Neural crest cell (in vitro differentiated cells): ENCODE data around the gene MAP3K10. TPM values are rescaled to one million over a fixed set of nuclear protein-coding genes. Genes with fewer than 3 reads are reported as not detected.

ENCODE experiments used
- DNase-seq: peaks from one replicate; pipeline ENCODE4 v3.0.0; 2021; ENCODE audit warnings: low read depth, mixed read lengths, low spot score
- H3K27ac Mint-ChIP-seq: one replicate; pipeline ENCODE4 v1.8.0; 2021; ENCODE audit warnings: mild to moderate bottlenecking, mixed read lengths; ENCODE audit not compliant: unreplicated experiment
- H3K27me3 Mint-ChIP-seq: 2 replicates; pipeline ENCODE4 v1.8.0; 2021; ENCODE audit warnings: low read depth, mild to moderate bottlenecking, mixed read lengths
- H3K36me3 Mint-ChIP-seq: 2 replicates; pipeline ENCODE4 v1.8.0; 2021; ENCODE audit warnings: low read depth, mild to moderate bottlenecking, mixed read lengths
- H3K4me1 Mint-ChIP-seq: 2 replicates; pipeline ENCODE4 v1.8.0; 2021; ENCODE audit warnings: mixed read lengths
- H3K4me3 Mint-ChIP-seq: one replicate; pipeline ENCODE4 v1.8.0; 2021; ENCODE audit warnings: mild to moderate bottlenecking, mixed read lengths
- H3K9me3 Mint-ChIP-seq: 2 replicates; pipeline ENCODE4 v1.8.0; 2021; ENCODE audit warnings: mixed read lengths
- total RNA-seq: library from RNA; stranded (reverse); gene quantifications from 2 replicates; pipeline ENCODE4 v1.2.1, GENCODE V29; 2021
- TF ChIP-seq, protein P1 (sequence below): fragments of 200-600 bp; sonication (generic); conservative IDR thresholded peaks from 2 replicates; pipeline ENCODE4 v1.5.0; 2021; ENCODE audit warnings: antibody characterized with exemption, mild to moderate bottlenecking

The MAP3K10 gene
- total RNA-seq, 1 donor from 2014 or later = 34.2 TPM

DNA sequence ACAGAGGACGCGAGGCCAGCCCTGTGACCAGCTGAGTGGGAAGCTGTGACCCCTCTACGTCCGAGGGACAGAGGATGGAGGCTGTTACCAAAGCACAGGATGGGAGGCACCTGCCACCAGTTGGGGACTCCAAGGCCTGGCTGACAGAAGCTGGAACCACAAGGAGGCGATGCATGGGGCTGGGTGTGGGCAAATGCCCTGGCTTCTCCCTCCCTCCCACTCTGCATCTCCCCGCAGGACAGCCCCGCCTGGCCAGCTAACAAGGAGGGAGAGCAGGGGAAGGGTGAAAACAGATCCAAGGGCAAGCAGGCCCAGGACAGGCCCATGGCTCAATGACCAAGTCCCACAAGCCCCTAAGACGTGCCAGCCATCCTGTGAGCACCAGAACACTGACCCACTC lies 65.3 kb downstream of the MAP3K10 start:
- Mint-ChIP-seq H3K4me3 (no peak overlapping the region), H3K4me1 (peaks cover 6% of the 10 kb centered on the region)

DNA sequence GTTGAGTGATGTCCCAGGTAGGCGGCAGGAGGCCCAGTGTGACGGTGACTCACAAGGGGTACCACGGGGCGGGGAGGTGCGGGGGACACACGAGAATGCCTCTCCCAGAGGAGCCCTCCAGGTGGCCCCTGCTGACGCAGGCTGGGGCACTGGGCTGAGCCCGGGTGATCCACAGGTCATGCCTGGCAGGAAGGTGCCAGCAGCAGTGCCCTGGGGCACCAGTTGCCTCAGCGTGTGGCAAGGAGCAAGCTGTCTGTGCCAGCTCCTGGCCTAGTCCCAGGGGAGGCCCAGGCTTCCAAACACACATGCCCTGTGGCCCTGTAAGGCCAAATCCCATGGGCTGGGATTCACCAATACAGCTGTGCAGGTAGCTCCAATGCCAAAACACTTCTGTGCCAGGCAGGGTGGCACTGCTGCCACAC lies 65.9 kb downstream of the MAP3K10 start:
- H3K4me1 Mint-ChIP-seq = peaks cover 6% of the 10 kb centered on the region

More for the DNA sequence above, 65.3 kb downstream of the MAP3K10 start:
- no peak for DNase-seq
- Mint-ChIP-seq H3K27me3 (no peaks in the 10 kb centered on the region), H3K36me3 (peaks cover 8% of the 10 kb centered on the region), H3K27ac (no peak overlapping the region), H3K9me3 (no peaks in the 10 kb centered on the region)
- TF ChIP-seq, protein P1, sequence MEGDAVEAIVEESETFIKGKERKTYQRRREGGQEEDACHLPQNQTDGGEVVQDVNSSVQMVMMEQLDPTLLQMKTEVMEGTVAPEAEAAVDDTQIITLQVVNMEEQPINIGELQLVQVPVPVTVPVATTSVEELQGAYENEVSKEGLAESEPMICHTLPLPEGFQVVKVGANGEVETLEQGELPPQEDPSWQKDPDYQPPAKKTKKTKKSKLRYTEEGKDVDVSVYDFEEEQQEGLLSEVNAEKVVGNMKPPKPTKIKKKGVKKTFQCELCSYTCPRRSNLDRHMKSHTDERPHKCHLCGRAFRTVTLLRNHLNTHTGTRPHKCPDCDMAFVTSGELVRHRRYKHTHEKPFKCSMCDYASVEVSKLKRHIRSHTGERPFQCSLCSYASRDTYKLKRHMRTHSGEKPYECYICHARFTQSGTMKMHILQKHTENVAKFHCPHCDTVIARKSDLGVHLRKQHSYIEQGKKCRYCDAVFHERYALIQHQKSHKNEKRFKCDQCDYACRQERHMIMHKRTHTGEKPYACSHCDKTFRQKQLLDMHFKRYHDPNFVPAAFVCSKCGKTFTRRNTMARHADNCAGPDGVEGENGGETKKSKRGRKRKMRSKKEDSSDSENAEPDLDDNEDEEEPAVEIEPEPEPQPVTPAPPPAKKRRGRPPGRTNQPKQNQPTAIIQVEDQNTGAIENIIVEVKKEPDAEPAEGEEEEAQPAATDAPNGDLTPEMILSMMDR = no peak

DNA sequence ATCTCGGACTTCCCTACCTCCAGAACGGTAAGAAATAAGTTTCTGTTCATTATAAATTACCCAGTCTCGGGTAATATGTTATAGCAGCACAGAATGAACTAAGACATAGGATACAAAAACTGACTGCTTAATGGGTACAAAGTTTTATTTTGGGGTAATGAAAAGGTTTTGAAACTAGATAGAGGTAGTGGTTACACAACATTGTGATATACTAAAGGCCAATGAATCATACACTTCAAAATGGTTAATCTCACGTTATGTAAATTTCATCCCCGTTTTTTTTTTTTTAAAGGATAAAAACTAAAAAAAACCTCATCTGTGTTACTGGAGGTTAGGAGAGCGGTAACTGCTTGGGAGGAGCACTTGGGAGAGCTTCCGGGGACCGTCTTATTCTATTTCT lies 70.4 kb downstream of the MAP3K10 start:
- H3K9me3 Mint-ChIP-seq = no peaks in the 10 kb centered on the region

More for the DNA sequence above, 65.9 kb downstream of the MAP3K10 start:
- no peak overlapping the region for H3K4me3 Mint-ChIP-seq
- peaks cover 8% of the 10 kb centered on the region for H3K36me3 Mint-ChIP-seq
- no peaks in the 10 kb centered on the region for H3K27me3 Mint-ChIP-seq
- DNase-seq = no peak
- H3K27ac Mint-ChIP-seq = no peak overlapping the region
- TF ChIP-seq, protein P1 = no peak
- no peaks in the 10 kb centered on the region for H3K9me3 Mint-ChIP-seq

DNA sequence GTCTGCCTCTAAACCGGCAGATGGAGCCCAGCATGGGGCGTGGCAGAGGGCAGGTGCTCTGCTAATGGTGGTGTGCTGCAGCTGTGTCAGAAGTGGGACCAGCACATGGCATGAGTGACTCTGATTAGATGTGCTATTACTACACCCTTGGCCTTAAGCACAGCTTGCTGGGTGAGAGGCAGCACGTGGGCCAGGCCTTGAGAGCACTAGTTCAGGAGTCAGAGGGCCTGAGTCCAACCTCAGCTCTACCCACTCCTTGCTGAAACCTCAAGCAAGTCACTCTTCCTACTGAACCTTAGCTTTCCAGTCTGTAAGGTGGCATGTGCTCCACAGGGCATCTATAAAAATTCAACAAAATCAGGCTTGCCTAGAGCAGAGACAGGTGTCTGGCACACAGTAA lies 71.2 kb downstream of the MAP3K10 start:
- Mint-ChIP-seq H3K27me3 (no peaks in the 10 kb centered on the region), H3K36me3 (peaks cover 2% of the 10 kb centered on the region), H3K9me3 (no peaks in the 10 kb centered on the region), H3K27ac (no peak overlapping the region), H3K4me3 (no peak overlapping the region), H3K4me1 (no peaks in the 10 kb centered on the region)
- TF ChIP-seq, protein P1 = no peak
- no peak for DNase-seq

More for the DNA sequence above, 70.4 kb downstream of the MAP3K10 start:
- DNase-seq = no peak
- no peaks in the 10 kb centered on the region for H3K4me1 Mint-ChIP-seq
- H3K27ac Mint-ChIP-seq = no peak overlapping the region
- TF ChIP-seq, protein P1 = no peak
- peaks cover 3% of the 10 kb centered on the region for H3K36me3 Mint-ChIP-seq
- H3K27me3 Mint-ChIP-seq = no peaks in the 10 kb centered on the region
- H3K4me3 Mint-ChIP-seq = no peak overlapping the region

DNA sequence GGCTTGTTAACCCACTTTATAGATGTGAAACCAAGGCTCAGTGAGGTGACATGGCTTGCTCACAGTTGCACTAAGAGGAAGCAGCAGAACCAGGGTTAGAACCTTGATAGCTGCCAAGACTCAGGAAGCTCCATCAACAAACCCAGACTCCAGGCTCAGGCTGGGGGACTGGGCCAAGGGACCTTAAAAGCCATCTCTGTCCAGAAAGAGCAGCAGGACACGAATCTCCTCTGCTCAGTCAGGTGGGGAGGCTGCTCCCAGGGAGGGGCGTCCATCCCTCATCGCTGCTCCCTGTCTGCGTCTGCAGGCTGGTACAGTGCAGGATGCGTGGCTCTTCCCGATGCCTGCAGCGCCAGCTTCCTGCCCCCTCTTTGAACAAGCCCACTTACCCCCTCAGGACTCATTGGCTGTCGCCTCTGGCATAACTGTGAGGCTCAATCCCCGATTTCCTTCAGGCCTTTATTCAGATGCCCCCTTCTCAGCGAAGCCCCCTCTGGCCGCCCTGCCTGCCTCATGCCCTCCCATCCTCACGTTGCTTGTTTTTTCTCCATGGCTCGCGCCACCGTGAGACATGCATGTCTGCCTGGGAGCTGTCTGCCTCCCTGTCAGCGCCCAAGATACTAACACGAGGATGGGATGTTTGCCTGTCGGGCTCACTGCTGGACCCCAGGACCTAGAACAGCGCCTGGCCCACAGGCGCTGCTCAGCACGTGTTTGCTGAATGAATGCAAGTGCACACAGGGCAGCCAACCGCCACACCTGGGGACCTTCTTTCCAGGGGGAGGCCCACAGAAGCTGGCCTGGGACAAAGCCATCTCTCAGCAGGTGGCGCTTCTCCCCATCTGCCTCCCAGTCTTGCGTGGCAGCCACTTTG lies 72.5 kb downstream of the MAP3K10 start:
- Mint-ChIP-seq H3K4me1 (no peaks in the 10 kb centered on the region), H3K9me3 (no peaks in the 10 kb centered on the region), H3K27me3 (no peaks in the 10 kb centered on the region), H3K36me3 (no peaks in the 10 kb centered on the region), H3K4me3 (no peak overlapping the region), H3K27ac (no peak overlapping the region)
- TF ChIP-seq, protein P1 = no peak
- DNase-seq = no peak
